Endothelial cell of umbilical vein (primary cell): ENCODE data around the gene NKIRAS1. TPM values are rescaled to one million over a fixed set of nuclear protein-coding genes. Genes with fewer than 3 reads are reported as not detected.

Experiments used
- BruUV-seq: library from RNA; stranded (reverse); fragments of 400-500 nt; replicated peaks from 2 replicates; lab custom pipeline; 2021; lab: Mats Ljungman, UMichigan
- CTCF ChIA-PET: fragments of 300-600, 350-600 bp; sonication (Branson Sonifier 250); formaldehyde crosslinking; loops from one replicate; lab custom pipeline; 2021; ENCODE audit warnings: antibody characterized with exemption, inconsistent platforms; lab: Charles Lee
- POLR2A ChIA-PET: fragments of 300-600, 350-600 bp; sonication (Branson Sonifier 250); formaldehyde crosslinking; loops from one replicate; lab custom pipeline; 2021; ENCODE audit warnings: antibody characterized with exemption, inconsistent platforms; lab: Charles Lee
- DNase-seq: peaks from one replicate; pipeline ENCODE4 v3.0.0-alpha.2; 2011; ENCODE audit warnings: low read depth, low spot score
- FAIRE-seq: peaks from 2 replicates; lab custom pipeline; 2011; peaks lifted over from hg19 to GRCh38; lab: Jason Lieb, UNC
- H2AFZ ChIP-seq: 2 replicates; pipeline ENCODE4 v1.6.0; 2012; ENCODE audit warnings: low read depth, low read length, control low read depth, inconsistent platforms
- H3K27ac ChIP-seq: 2 replicates; pipeline ENCODE4 v1.5.1; 2011; ENCODE audit warnings: low read depth, mild to moderate bottlenecking, control low read depth, low read length, moderate library complexity; ENCODE audit not compliant: insufficient read depth
- H3K27me3 ChIP-seq, 2 experiments: 2 replicates each; pipeline versions ENCODE4 v1.6.0 to v1.6.1; 2011; ENCODE audit warnings: low read length in 2 of 2, mixed read lengths in 1 of 2; ENCODE audit not compliant: control insufficient read depth in 2 of 2, insufficient read depth in 2 of 2
- H3K36me3 ChIP-seq, 2 experiments: 2 replicates in 1 of 2; 3 replicates in 1 of 2; pipeline ENCODE4 v1.5.1; 2011; ENCODE audit warnings: low read length in 2 of 2, mild to moderate bottlenecking in 1 of 2, moderate library complexity in 1 of 2; ENCODE audit not compliant: control insufficient read depth in 2 of 2, insufficient read depth in 2 of 2; ENCODE audit errors: extremely low read depth in 1 of 2
- H3K4me1 ChIP-seq: 3 replicates; pipeline ENCODE4 v1.5.1; 2011; ENCODE audit warnings: mild to moderate bottlenecking, low read length; ENCODE audit not compliant: control insufficient read depth, insufficient read depth; ENCODE audit errors: extremely low read depth
- H3K4me2 ChIP-seq: 2 replicates; pipeline ENCODE4 v1.6.1; 2011; ENCODE audit warnings: low read length, control low read depth, mixed read lengths; ENCODE audit not compliant: insufficient read depth
- H3K4me3 ChIP-seq, 3 experiments: fragments of 200-600 bp in 1 of 3; sonication (generic), shearing (Covaris generic) in 1 of 3; replicated peaks in 1 of 3; 2 replicates each; pipeline ENCODE4 v1.5.1; 2011 to 2016; ENCODE audit warnings: control low read depth in 3 of 3, low read length in 3 of 3, mild to moderate bottlenecking in 2 of 3, inconsistent platforms in 1 of 3, low read depth in 1 of 3, moderate library complexity in 1 of 3; ENCODE audit not compliant: insufficient read depth in 1 of 3
- H3K79me2 ChIP-seq: 2 replicates; pipeline ENCODE4 v1.6.0; 2012; ENCODE audit warnings: low read length, inconsistent platforms; ENCODE audit not compliant: control insufficient read depth, insufficient read depth
- H3K9ac ChIP-seq: replicated peaks from 2 replicates; pipeline ENCODE3; 2011; ENCODE audit warnings: low read length, control low read depth; ENCODE audit not compliant: insufficient read depth; ENCODE audit errors: extremely low read depth
- H3K9me1 ChIP-seq: replicated peaks from 3 replicates; pipeline ENCODE4 v1.6.0; 2011; ENCODE audit warnings: mild to moderate bottlenecking, low read length; ENCODE audit not compliant: control insufficient read depth, insufficient read depth; ENCODE audit errors: extremely low read depth
- H3K9me3 ChIP-seq: replicated peaks from 2 replicates; pipeline ENCODE4 v1.5.1; 2012; ENCODE audit warnings: low read length, inconsistent platforms; ENCODE audit not compliant: control insufficient read depth, insufficient read depth
- H4K20me1 ChIP-seq: replicated peaks from 2 replicates; pipeline ENCODE3; 2011; ENCODE audit warnings: mild to moderate bottlenecking, low read length; ENCODE audit not compliant: control insufficient read depth, insufficient read depth; ENCODE audit errors: extremely low read depth
- CTCF ChIP-seq, 2 donors: IDR thresholded peaks; 1 replicate in 1 of 2; 2 replicates in 1 of 2; pipeline ENCODE4 v1.5.1; 2011; ENCODE audit warnings: low read length in 2 of 2, mild to moderate bottlenecking in 2 of 2, moderate library complexity in 2 of 2, control low read depth in 1 of 2, inconsistent platforms in 1 of 2, low read depth in 1 of 2; ENCODE audit not compliant: insufficient read depth in 1 of 2; ENCODE audit errors: extremely low read depth in 1 of 2
- EZH2 ChIP-seq: IDR thresholded peaks from 2 replicates; pipeline ENCODE4 v1.6.1; 2012; ENCODE audit warnings: borderline replicate concordance, low read depth, mild to moderate bottlenecking, moderate library complexity, low read length, inconsistent platforms; ENCODE audit not compliant: severe bottlenecking
- FOS ChIP-seq: IDR thresholded peaks from 2 replicates; pipeline ENCODE4 v1.6.1; 2011; ENCODE audit warnings: mild to moderate bottlenecking, low read length, moderate library complexity, borderline replicate concordance; ENCODE audit not compliant: insufficient read depth
- GATA2 ChIP-seq: IDR thresholded peaks from 2 replicates; pipeline ENCODE4 v1.7.0; 2011; ENCODE audit warnings: low read depth, mild to moderate bottlenecking, moderate library complexity, mixed read lengths, low read length; ENCODE audit not compliant: insufficient read length, insufficient read depth
- JUN ChIP-seq: IDR thresholded peaks from 2 replicates; pipeline ENCODE4 v1.6.1; 2011; ENCODE audit warnings: borderline replicate concordance, low read depth; ENCODE audit not compliant: insufficient read length, insufficient read depth
- MAX ChIP-seq: IDR thresholded peaks from 2 replicates; pipeline ENCODE4 v1.6.1; 2011; ENCODE audit not compliant: insufficient read depth, insufficient read length
- MYC ChIP-seq: IDR thresholded peaks from one replicate; pipeline ENCODE4 v1.6.1; 2011; ENCODE audit warnings: mild to moderate bottlenecking, low read depth, low read length
- POLR2A ChIP-seq: IDR thresholded peaks from 2 replicates; pipeline ENCODE4 v1.6.1; 2012; ENCODE audit warnings: low read depth, mild to moderate bottlenecking, control low read depth, low read length
- POLR2AphosphoS5 ChIP-seq: IDR thresholded peaks from 2 replicates; pipeline ENCODE4 v1.6.1; 2012; ENCODE audit warnings: low read depth, mild to moderate bottlenecking, control low read depth, low read length, moderate library complexity; ENCODE audit not compliant: insufficient read depth
- dilution Hi-C: fragments of 300-500 bp; cut with MboI; formaldehyde crosslinking; loops from one replicate; pipeline ENCODE4 v1.15.0; 2019; ENCODE audit warnings: low sequenced_read_pairs; ENCODE audit not compliant: extremely low pct_ligation_motif_present
- intact Hi-C: fragments of 100-400 bp; cut with micrococcal nuclease; formaldehyde crosslinking; loops from one replicate; pipeline ENCODE4 v1.10.0; 2022
- polyA plus RNA-seq, 4 experiments: library from polyadenylated mRNA; depleted of rRNA in 3 of 4; stranded (reverse) in 3 of 4; unstranded in 1 of 4; fragments of >200 nt; gene quantifications; 2 replicates each; pipeline versions ENCODE4 v1.2.1 to v1.2.3, GENCODE V29; 2011 to 2012; ENCODE audit warnings: missing spikeins in 1 of 4
- total RNA-seq: library from RNA; stranded (reverse); gene quantifications from 2 replicates; pipeline ENCODE4 v1.2.3, GENCODE V29; 2021

NKIRAS1 gene
- total and polyA plus RNA-seq, 2 donors (not counting 3 experiments of a cell fraction or from before 2014, with no cell fraction given): 2.2 to 2.9 TPM

DNA sequence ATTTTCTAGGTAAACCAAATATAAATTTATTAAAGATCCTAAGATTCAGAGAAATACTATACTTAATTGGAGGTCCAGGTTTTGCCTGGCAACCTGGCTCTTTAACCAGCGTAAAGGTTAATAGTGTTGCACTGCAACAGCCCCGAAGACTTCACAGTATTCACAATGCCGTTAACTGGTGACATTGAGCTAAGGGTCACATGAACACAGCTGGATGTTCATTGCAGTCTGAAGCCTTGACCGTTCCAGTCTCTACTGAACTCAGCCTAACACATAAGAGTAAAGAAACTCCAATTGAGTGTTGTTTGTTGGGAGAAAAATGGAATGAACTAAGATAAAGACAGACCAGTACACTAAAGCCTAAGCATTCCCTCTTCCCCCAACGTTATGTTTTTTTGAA is 26.8 kb downstream of the NKIRAS1 start:
- Histone ChIP-seq H3K9ac (no peak overlapping the region), H3K4me3 (no peak overlapping the region), H3K9me3 (no peaks in the 10 kb centered on the region), H3K79me2 (peaks cover 3% of the 10 kb centered on the region), H3K27me3 (no peaks in the 10 kb centered on the region), H4K20me1 (no peaks in the 10 kb centered on the region), H2AFZ (no peak overlapping the region), H3K36me3 (peaks cover 0 to 6% of the 10 kb centered on the region in 2 experiments), H3K9me1 (no peaks in the 10 kb centered on the region), H3K4me1 (no peaks in the 10 kb centered on the region), H3K27ac (no peak overlapping the region), H3K4me2 (no peak overlapping the region)
- no TSS peak for BruUV-seq
- intact Hi-C loops: loop anchor here (2.0 kb wide), 1 partner anchor 55 kb away; the partner anchor contains the start of gene NR1D2
- POLR2A ChIA-PET: interaction anchor here (0.6 to 1.0 kb wide), 2 partner anchors 9 to 27 kb away, joined by 3 to 4 read pairs; partner anchors contain the start of genes NKIRAS1 and RPL15
- CTCF ChIA-PET: interaction anchor here (0.7 kb wide), 1 partner anchor 8 kb away, joined by 3 read pairs; no protein-coding TSS in a partner anchor
- dilution Hi-C loops: no loop called here
- DNase-seq (no peak), FAIRE-seq (no peak)
- TF ChIP-seq GATA2: no peak
- TF ChIP-seq EZH2: no peak
- no peak for TF ChIP-seq POLR2AphosphoS5
- no peak for TF ChIP-seq CTCF (IDR thresholded peaks at IDR 0.05; ENCODE audit: extremely low read depth in 1 of 2, insufficient read depth in 1 of 2, low read depth in 1 of 2, low read length in 2 of 2)
- TF ChIP-seq FOS: no peak
- no peak for TF ChIP-seq POLR2A
- no peak for TF ChIP-seq MAX
- TF ChIP-seq MYC: no peak
- no peak for TF ChIP-seq JUN
